Spleen (tissue), 11 donors: Measurements from ENCODE around the gene WDR59. TPM values are rescaled to one million over a fixed set of nuclear protein-coding genes. Genes with fewer than 3 reads are reported as not detected.
A peak's percentile ranks its signal among the peaks of the same experiment; 100 is the strongest.

Experiments used
- DNase-seq: peaks from one replicate; pipeline ENCODE4 v3.0.0-alpha.2; 2020
- H3K27ac ChIP-seq, 8 donors: fragments of 200-600 bp; sonication (generic) in 7 of 8; 1 replicate in 4 of 8; 2 replicates in 4 of 8; pipeline versions ENCODE4 v1.5.0 to v1.8.0; 2016 to 2021; ENCODE audit warnings: inconsistent platforms in 4 of 8, mild to moderate bottlenecking in 4 of 8, moderate library complexity in 1 of 8
- H3K27me3 ChIP-seq, 7 donors: fragments of 200-600 bp; sonication (generic) in 6 of 7; replicated peaks in 1 of 7; 1 replicate in 4 of 7; 2 replicates in 3 of 7; pipeline versions ENCODE4 v1.5.0 to v1.8.0; 2016 to 2021; ENCODE audit warnings: inconsistent platforms in 3 of 7, mild to moderate bottlenecking in 1 of 7
- H3K36me3 ChIP-seq, 6 donors: fragments of 200-600 bp; sonication (generic) in 5 of 6; 1 replicate in 4 of 6; 2 replicates in 2 of 6; pipeline versions ENCODE4 v1.5.0 to v1.8.0; 2016 to 2021; ENCODE audit warnings: inconsistent platforms in 2 of 6
- H3K4me1 ChIP-seq, 6 donors: fragments of 200-600 bp; sonication (generic) in 5 of 6; 1 replicate in 3 of 6; 2 replicates in 3 of 6; pipeline versions ENCODE4 v1.5.0 to v1.8.0; 2016 to 2021; ENCODE audit warnings: inconsistent platforms in 3 of 6
- H3K4me3 ChIP-seq, 8 donors: fragments of 200-600 bp; sonication (generic) in 7 of 8; 1 replicate in 4 of 8; 2 replicates in 4 of 8; pipeline versions ENCODE4 v1.5.0 to v1.8.0; 2016 to 2021; ENCODE audit warnings: inconsistent platforms in 4 of 8, mild to moderate bottlenecking in 4 of 8, moderate library complexity in 2 of 8
- H3K9me3 ChIP-seq, 8 donors: fragments of 200-600 bp; sonication (generic) in 7 of 8; 1 replicate in 4 of 8; 2 replicates in 4 of 8; pipeline versions ENCODE4 v1.5.0 to v1.8.0; 2016 to 2021; ENCODE audit warnings: inconsistent platforms in 4 of 8
- CTCF ChIP-seq, 11 experiments: fragments of 200-600 bp in 7 of 11; fragments of 450-650 bp in 4 of 11; sonication (generic) in 4 of 11; IDR thresholded peaks in 8 of 11; conservative IDR thresholded peaks in 3 of 11; 1 replicate in 7 of 11; 2 replicates in 4 of 11; pipeline versions ENCODE4 v1.4.0 to v1.8.0; 2016 to 2021; ENCODE audit warnings: antibody characterized with exemption in 11 of 11, inconsistent platforms in 4 of 11, mild to moderate bottlenecking in 1 of 11
- POLR2A ChIP-seq, 3 donors: fragments of 450-650 bp; IDR thresholded peaks; one replicate each; pipeline ENCODE4 v1.5.1; 2017; ENCODE audit warnings: antibody characterized with exemption in 3 of 3, mild to moderate bottlenecking in 1 of 3
- POLR2AphosphoS5 ChIP-seq, 3 donors: sonication (generic); formaldehyde crosslinking; IDR thresholded peaks; one replicate each; pipeline ENCODE4 v1.5.1; 2017; ENCODE audit warnings: antibody characterized with exemption in 3 of 3
- WGBS, 5 donors: extraction: QIAGEN DNeasy Blood & Tissue Kit in 3 of 5; methylation state at CpG; one replicate each; pipeline versions ENCODE4 v1.1.5 to v1.1.7; 2013 to 2018; 5-methylcytosine and 5-hydroxymethylcytosine counted together
- intact Hi-C: fragments of 100-400 bp; cut with DNase I; formaldehyde crosslinking; loops from one replicate; pipeline ENCODE4 v1.15.0; 2023; ENCODE audit warnings: low total_unique reads
- polyA plus RNA-seq, 3 donors: library from polyadenylated mRNA; stranded (reverse); fragments of 200-250 nt; gene quantifications; one replicate each; pipeline ENCODE4 v1.2.1, GENCODE V29; 2013
- total RNA-seq, 7 donors: library from RNA; depleted of rRNA in 3 of 7; stranded (reverse); fragments of >200 nt in 3 of 7; fragmentation: NEBNext Ultra II Directional in 4 of 7; extraction: Animal tissue kit (Norgen Biotek cat#: 25700) in 4 of 7; gene quantifications; one replicate each; pipeline versions ENCODE4 v1.1.0 to v1.2.1, GENCODE V29; 2016 to 2021
- donor health status: healthy with polysubstance abuse.
- donor health status: DM: no; HTN: no; CAD: no; lungs with moderate emphysema.
- donor health status: DM: no; HTN: no; CAD: no.
- donor health status: Bipolar disorder and iron deficiency.
- donor health status: healthy.
- donor health status: DM: no; HTN: no; CAD: no.
- donor health status: DM: yes; HTN: yes; CAD: no.

WDR59 gene
- total and polyA plus RNA-seq, 10 donors, result 18.1 to 76.7 (median 46.4) TPM

GRCh38 chr16:74951681-74952080, 33.2 kb downstream of the WDR59 start:
- intact Hi-C loops, result no loop called here
- H3K4me1 ChIP-seq, result no peaks in the 10 kb centered on the region
- H3K36me3 ChIP-seq, result peaks cover 0 to 96% (median 52%) of the 10 kb centered on the region in 6 donors
- WGBS, 5 donors, result 65 to 87% (median 77%) methylated on average over 4 of the region's 4 CpGs
- H3K27ac ChIP-seq, result no peak overlapping the region
- no peak overlapping the region for H3K4me3 ChIP-seq
- no peaks in the 10 kb centered on the region for H3K27me3 ChIP-seq
- no peak for TF ChIP-seq POLR2A (IDR thresholded peaks at IDR 0.05)
- TF ChIP-seq POLR2AphosphoS5 (IDR thresholded peaks at IDR 0.05), result no peak
- DNase-seq, result peak; percentile 20
- H3K9me3 ChIP-seq, result no peaks in the 10 kb centered on the region

GRCh38 chr16:74951206-74951605, 33.7 kb downstream of the WDR59 start:
- H3K27me3 ChIP-seq, result no peaks in the 10 kb centered on the region
- peaks cover 0 to 96% (median 53%) of the 10 kb centered on the region in 6 donors for H3K36me3 ChIP-seq
- no peak overlapping the region for H3K27ac ChIP-seq
- no peaks in the 10 kb centered on the region for H3K4me1 ChIP-seq
- DNase-seq, result peak; percentile 19
- no peak for TF ChIP-seq POLR2A (IDR thresholded peaks at IDR 0.05)
- TF ChIP-seq POLR2AphosphoS5 (IDR thresholded peaks at IDR 0.05), result no peak
- TF ChIP-seq CTCF (IDR thresholded peaks at IDR 0.05 in 8 of 11, conservative IDR thresholded peaks at IDR 0.05 in 3 of 11), result no peak
- 88 to 94% (median 94%) methylated on average over 11 of the region's 11 CpGs for WGBS, 5 donors
- no peaks in the 10 kb centered on the region for H3K9me3 ChIP-seq
- intact Hi-C loops, result no loop called here
- no peak overlapping the region for H3K4me3 ChIP-seq

GRCh38 chr16:74950511-74950910, 34.4 kb downstream of the WDR59 start:
- Histone ChIP-seq H3K4me1 (no peaks in the 10 kb centered on the region), H3K9me3 (no peaks in the 10 kb centered on the region), H3K27ac (no peak overlapping the region), H3K4me3 (no peak overlapping the region), H3K36me3 (peaks cover 0 to 96% (median 50%) of the 10 kb centered on the region in 6 donors), H3K27me3 (no peaks in the 10 kb centered on the region)
- DNase-seq, result peak; percentile 37
- intact Hi-C loops, result no loop called here
- WGBS, 5 donors, result 95 to 99% (median 97%) methylated on average over 7 of the region's 7 CpGs
- no peak for TF ChIP-seq POLR2AphosphoS5 (IDR thresholded peaks at IDR 0.05)

GRCh38 chr16:74949309-74949708, 35.6 kb downstream of the WDR59 start:
- intact Hi-C loops, result no loop called here
- 93 to 98% (median 96%) methylated on average over 3 of the region's 3 CpGs for WGBS, 5 donors
- no peaks in the 10 kb centered on the region for H3K9me3 ChIP-seq
- no peak overlapping the region for H3K27ac ChIP-seq
- H3K4me1 ChIP-seq, result no peaks in the 10 kb centered on the region
- no peaks in the 10 kb centered on the region for H3K27me3 ChIP-seq
- H3K4me3 ChIP-seq, result no peak overlapping the region
- no peak for DNase-seq
- peaks cover 0 to 96% (median 54%) of the 10 kb centered on the region in 6 donors for H3K36me3 ChIP-seq
- TF ChIP-seq CTCF (IDR thresholded peaks at IDR 0.05 in 8 of 11, conservative IDR thresholded peaks at IDR 0.05 in 3 of 11), result no peak
- TF ChIP-seq POLR2A (IDR thresholded peaks at IDR 0.05), result no peak
- TF ChIP-seq POLR2AphosphoS5 (IDR thresholded peaks at IDR 0.05), result no peak

GRCh38 chr16:74944466-74944865, 40.5 kb downstream of the WDR59 start:
- Histone ChIP-seq H3K9me3 (no peaks in the 10 kb centered on the region), H3K27ac (no peak overlapping the region), H3K36me3 (peaks cover 0 to 100% (median 61%) of the 10 kb centered on the region in 6 donors), H3K27me3 (no peaks in the 10 kb centered on the region), H3K4me3 (no peak overlapping the region), H3K4me1 (no peaks in the 10 kb centered on the region)
- TF ChIP-seq POLR2A (IDR thresholded peaks at IDR 0.05) (no peak), CTCF (IDR thresholded peaks at IDR 0.05 in 8 of 11, conservative IDR thresholded peaks at IDR 0.05 in 3 of 11) (no peak), POLR2AphosphoS5 (IDR thresholded peaks at IDR 0.05) (no peak)
- 93 to 96% (median 94%) methylated on average over 6 of the region's 6 CpGs for WGBS, 5 donors
- intact Hi-C loops, result no loop called here
- no peak for DNase-seq
